Forelimb muscle (tissue), 1 donor: ENCODE results near the gene UPP1. TPM values are rescaled to one million over a fixed set of nuclear protein-coding genes. Genes with fewer than 3 reads are reported as not detected.
"Not testable (repeated sequence)": the region's sequence is repeated elsewhere in the genome, so short reads cannot be mapped to it uniquely, and the experiment has no call there.

Experiments
- DNase-seq: peaks from one replicate; pipeline ENCODE4 v3.0.0-alpha.2; 2013; ENCODE audit warnings: low read depth
- polyA plus RNA-seq: library from polyadenylated mRNA; unstranded; fragments of 120-200 nt; gene quantifications from one replicate; pipeline ENCODE4 v1.2.1, GENCODE V29; 2013; ENCODE audit not compliant: insufficient read length

Gene UPP1
- polyA plus RNA-seq, 1 donor, result 2.4 TPM

- no peak for DNase-seq
These were observed 22.5 kb downstream of the UPP1 start for GRCh38 chr7:48111596-48111995.

- no peak for DNase-seq
These were observed 23.5 kb downstream of the UPP1 start for GRCh38 chr7:48112401-48113165.

GRCh38 chr7:48113275-48113674 is 24.2 kb downstream of the UPP1 start:
- no peak for DNase-seq

GRCh38 chr7:48114115-48114514 is 25.1 kb downstream of the UPP1 start:
- no peak for DNase-seq

- DNase-seq, result no peak
These were observed 25.5 kb downstream of the UPP1 start for GRCh38 chr7:48114589-48114988.

- DNase-seq, result no peak
These were observed 27.0 kb downstream of the UPP1 start for GRCh38 chr7:48116043-48116442.

- DNase-seq, result no peak
These were observed 29.0 kb downstream of the UPP1 start for GRCh38 chr7:48118041-48118440.

- not testable (repeated sequence) for DNase-seq
These were observed 31.5 kb downstream of the UPP1 start for GRCh38 chr7:48120536-48120935.

GRCh38 chr7:48126037-48126436 is 37.0 kb downstream of the UPP1 start:
- DNase-seq, result no peak

GRCh38 chr7:48130658-48131108 is 41.6 kb downstream of the UPP1 start:
- DNase-seq, result no peak

GRCh38 chr7:48132792-48133191 is 43.7 kb downstream of the UPP1 start:
- no peak for DNase-seq

- DNase-seq, result no peak
These were observed 50.4 kb downstream of the UPP1 start for GRCh38 chr7:48139459-48139858.

- no peak for DNase-seq
These were observed 51.1 kb downstream of the UPP1 start for GRCh38 chr7:48140001-48140681.

- DNase-seq, result no peak
These were observed 52.5 kb downstream of the UPP1 start for GRCh38 chr7:48141521-48141920.

GRCh38 chr7:48144291-48144768 is 55.3 kb downstream of the UPP1 start:
- DNase-seq, result no peak

GRCh38 chr7:48147078-48147591 is 58.1 kb downstream of the UPP1 start:
- no peak for DNase-seq

GRCh38 chr7:48147690-48148089 is 58.6 kb downstream of the UPP1 start:
- not testable (repeated sequence) for DNase-seq

- no peak for DNase-seq
These were observed 59.2 kb downstream of the UPP1 start for GRCh38 chr7:48148311-48148710.

GRCh38 chr7:48149058-48149457 is 60.0 kb downstream of the UPP1 start:
- no peak for DNase-seq

GRCh38 chr7:48150086-48150485 is 61.0 kb downstream of the UPP1 start:
- DNase-seq, result no peak

- DNase-seq, result no peak
These were observed 65.8 kb downstream of the UPP1 start for GRCh38 chr7:48154792-48155413.
